ENCODE data around the gene PITPNM1.

PITPNM1 gene

GRCh38 chr11:67539550-67539949 lies 34.4 kb upstream of the PITPNM1 start:
- Histone ChIP-seq H3K9me2 (replicated peaks; ENCODE audit: insufficient read depth, low read length) (no peaks in the 10 kb centered on the region), H3K79me2 (ENCODE audit: insufficient read depth, low read length) (no peaks in the 10 kb centered on the region), H3K4me2 (ENCODE audit: low read depth, low read length, poor library complexity, severe bottlenecking) (no peak overlapping the region), H3K27ac (ENCODE audit: low read depth, low read length) (no peak overlapping the region), H3K9ac (ENCODE audit: low read length) (no peak overlapping the region), H3K4me3 (ENCODE audit: insufficient read depth, low read length, poor library complexity, severe bottlenecking) (no peak overlapping the region), H3F3A (ENCODE audit: insufficient read depth) (no peaks in the 10 kb centered on the region), H3K9me3 (ENCODE audit: insufficient read depth, low read length) (peaks cover 2% of the 10 kb centered on the region; the same call in 1 of the 2 replicates), H2AFZ (ENCODE audit: low read depth, low read length, severe bottlenecking) (no peak overlapping the region), H3K27me3 (ENCODE audit: low read length) (no peaks in the 10 kb centered on the region), H4K20me1 (ENCODE audit: low read depth, low read length) (no peaks in the 10 kb centered on the region), H3K36me3 (ENCODE audit: low read length) (no peaks in the 10 kb centered on the region)
- no peak for TF ChIP-seq EZH2phosphoT487 (conservative IDR thresholded peaks at IDR 0.05; ENCODE audit: low read length)
- TF ChIP-seq CTCF (IDR thresholded peaks at IDR 0.05; ENCODE audit: insufficient read depth, low read length, poor library complexity, severe bottlenecking), result no peak

- TF ChIP-seq EZH2phosphoT487 (conservative IDR thresholded peaks at IDR 0.05; ENCODE audit: low read length) (no peak), CTCF (IDR thresholded peaks at IDR 0.05; ENCODE audit: insufficient read depth, low read length, poor library complexity, severe bottlenecking) (no peak)
- Histone ChIP-seq H3K27ac (ENCODE audit: low read depth, low read length) (no peak overlapping the region), H3K27me3 (ENCODE audit: low read length) (no peaks in the 10 kb centered on the region), H3K9me2 (replicated peaks; ENCODE audit: insufficient read depth, low read length) (no peaks in the 10 kb centered on the region), H3F3A (ENCODE audit: insufficient read depth) (no peaks in the 10 kb centered on the region), H4K20me1 (ENCODE audit: low read depth, low read length) (no peaks in the 10 kb centered on the region), H3K4me2 (ENCODE audit: low read depth, low read length, poor library complexity, severe bottlenecking) (no peak overlapping the region), H3K9me3 (ENCODE audit: insufficient read depth, low read length) (peaks cover 7% of the 10 kb centered on the region; the same call in 1 of the 2 replicates), H3K79me2 (ENCODE audit: insufficient read depth, low read length) (no peaks in the 10 kb centered on the region), H3K36me3 (ENCODE audit: low read length) (no peaks in the 10 kb centered on the region), H3K4me3 (ENCODE audit: insufficient read depth, low read length, poor library complexity, severe bottlenecking) (no peak overlapping the region), H3K9ac (ENCODE audit: low read length) (no peak overlapping the region), H2AFZ (ENCODE audit: low read depth, low read length, severe bottlenecking) (no peak overlapping the region)
Observed at GRCh38 chr11:67538823-67539505, 33.8 kb upstream of the PITPNM1 start.

GRCh38 chr11:67538306-67538705 lies 33.1 kb upstream of the PITPNM1 start:
- no peaks in the 10 kb centered on the region for H4K20me1 ChIP-seq (ENCODE audit: low read depth, low read length)
- no peak overlapping the region for H3K9ac ChIP-seq (ENCODE audit: low read length)
- H3K9me3 ChIP-seq (ENCODE audit: insufficient read depth, low read length), result peaks cover 13% of the 10 kb centered on the region
- TF ChIP-seq CTCF (IDR thresholded peaks at IDR 0.05; ENCODE audit: insufficient read depth, low read length, poor library complexity, severe bottlenecking) (no peak), EZH2phosphoT487 (conservative IDR thresholded peaks at IDR 0.05; ENCODE audit: low read length) (no peak)
- no peak overlapping the region for H2AFZ ChIP-seq (ENCODE audit: low read depth, low read length, severe bottlenecking)
- H3K4me2 ChIP-seq (ENCODE audit: low read depth, low read length, poor library complexity, severe bottlenecking), result no peak overlapping the region
- no peak overlapping the region for H3K27ac ChIP-seq (ENCODE audit: low read depth, low read length)
- no peaks in the 10 kb centered on the region for H3F3A ChIP-seq (ENCODE audit: insufficient read depth)
- no peaks in the 10 kb centered on the region for H3K9me2 ChIP-seq (replicated peaks; ENCODE audit: insufficient read depth, low read length)
- no peaks in the 10 kb centered on the region for H3K36me3 ChIP-seq (ENCODE audit: low read length)
- no peaks in the 10 kb centered on the region for H3K79me2 ChIP-seq (ENCODE audit: insufficient read depth, low read length)
- H3K4me3 ChIP-seq (ENCODE audit: insufficient read depth, low read length, poor library complexity, severe bottlenecking), result no peak overlapping the region
- no peaks in the 10 kb centered on the region for H3K27me3 ChIP-seq (ENCODE audit: low read length)

All from SU-DHL-6 (cell line).